ENCODE data around the gene CD72.

Gene CD72

GRCh38 chr9:35618325-35618727 lies at the start of gene CD72:
CD72 (minus strand) TSS chr9:35618413; CDS start chr9:35618303, 110 bp downstream.
- peak in 2 of 14 donors; percentile 10 to 68 for DNase-seq

GRCh38 chr9:35667939-35668338 lies 49.7 kb upstream of the CD72 start:
- no peak for DNase-seq

- no peak for DNase-seq
Measured at GRCh38 chr9:35666549-35666948, 48.3 kb upstream of the CD72 start.

- no peak for DNase-seq
Measured at GRCh38 chr9:35666045-35666444, 47.8 kb upstream of the CD72 start.

GRCh38 chr9:35665471-35665818 lies 47.2 kb upstream of the CD72 start:
- DNase-seq: no peak

GRCh38 chr9:35664531-35665470 lies 46.6 kb upstream of the CD72 start, which contains the start of gene ARHGEF39:
ARHGEF39 (minus strand) TSS chr9:35665195; CDS start chr9:35665169, 26 bp downstream.
- peak in 11 of 14 donors; percentile 23 to 80 (median 56) for DNase-seq

- DNase-seq: no peak
Measured at GRCh38 chr9:35662437-35662836, 44.2 kb upstream of the CD72 start.

- no peak for DNase-seq
Measured at GRCh38 chr9:35661756-35662350, 43.6 kb upstream of the CD72 start.

GRCh38 chr9:35660966-35661415 lies 42.8 kb upstream of the CD72 start:
- peak in 1 of 14 donors; percentile 72 for DNase-seq

GRCh38 chr9:35659340-35659739 lies 41.1 kb upstream of the CD72 start:
- no peak for DNase-seq

GRCh38 chr9:35658968-35659220 lies 40.7 kb upstream of the CD72 start:
- DNase-seq: peak in 1 of 14 donors; percentile 57

- DNase-seq: peak in 13 of 14 donors; percentile 31 to 96 (median 84)
Measured at GRCh38 chr9:35658137-35658967, 40.1 kb upstream of the CD72 start, which contains the start of gene CCDC107. CCDC107 (plus strand) TSS chr9:35658292; CDS start chr9:35658380, 88 bp downstream.

- DNase-seq: peak; percentile 40 to 99 (median 90)
Measured at GRCh38 chr9:35657546-35658136, 39.4 kb upstream of the CD72 start, which contains the start of gene RMRP. RMRP (minus strand) TSS chr9:35658019.

- DNase-seq: no peak
Measured at GRCh38 chr9:35656831-35657545, 38.8 kb upstream of the CD72 start.

- no peak for DNase-seq
Measured at GRCh38 chr9:35656348-35656747, 38.1 kb upstream of the CD72 start.

- DNase-seq: no peak
Measured at GRCh38 chr9:35653611-35654010, 35.4 kb upstream of the CD72 start.

GRCh38 chr9:35652829-35653209 lies 34.6 kb upstream of the CD72 start:
- no peak for DNase-seq

- no peak for DNase-seq
Measured at GRCh38 chr9:35651956-35652828, 34.0 kb upstream of the CD72 start.

GRCh38 chr9:35650341-35651158 lies 32.3 kb upstream of the CD72 start, which contains the start of gene SIT1:
SIT1 (minus strand) TSS chr9:35650931; CDS start chr9:35650853, 78 bp downstream.
- no peak for DNase-seq
